SH-SY5Y (cell line): ENCODE results near the gene TARP.

Source experiments
- GATA2 ChIP-seq: IDR thresholded peaks from 2 replicates; pipeline ENCODE4 v1.6.1; 2011; ENCODE audit warnings: mild to moderate bottlenecking, low read depth, low read length
- GATA3 ChIP-seq: IDR thresholded peaks from 2 replicates; pipeline ENCODE4 v1.6.1; 2011; ENCODE audit warnings: low read depth, mild to moderate bottlenecking, low read length, moderate library complexity

- TF ChIP-seq GATA2 (no peak), GATA3 (no peak)
Observed at GRCh38 chr7:38229386-38229785, 44.0 kb downstream of the TARP start.
